ENCODE results near the gene CADM3. TPM values are rescaled to one million over a fixed set of nuclear protein-coding genes. Genes with fewer than 3 reads are reported as not detected.
A peak's percentile ranks its signal among the peaks of the same experiment; 100 is the strongest.

Gene CADM3
- total RNA-seq, 3 donors from 2014 or later (not counting 1 experiment from before 2014, with no cell fraction given): not detected

GRCh38 chr1:159190441-159190840, 19.0 kb downstream of the CADM3 start:
- H3K27ac Mint-ChIP-seq: no peak overlapping the region
- no peak for ATAC-seq
- no peaks in the 10 kb centered on the region for H3K4me1 Mint-ChIP-seq
- DNase-seq: no peak
- no peak overlapping the region for H3K4me3 Mint-ChIP-seq
- intact Hi-C loops (cut with micrococcal nuclease): no loop called here
- H3K9me3 ChIP-seq (ENCODE audit: control insufficient read depth, insufficient read depth, low read length): no peaks in the 10 kb centered on the region
- peaks cover 34 to 68% of the 10 kb centered on the region in 2 donors for H3K27me3 Mint-ChIP-seq (ENCODE audit: low read depth in 2 of 2)
- H3K4me1 ChIP-seq (ENCODE audit: control insufficient read depth, insufficient read depth, low read length): no peaks in the 10 kb centered on the region
- H3K27me3 ChIP-seq (ENCODE audit: control insufficient read depth, insufficient read depth, low read length): peaks cover 11% of the 10 kb centered on the region
- H3K36me3 Mint-ChIP-seq: no peaks in the 10 kb centered on the region
- no peaks in the 10 kb centered on the region for H3K36me3 ChIP-seq (ENCODE audit: control insufficient read depth, insufficient read depth, low read length)
- H3K9me3 Mint-ChIP-seq: no peaks in the 10 kb centered on the region
- no peak overlapping the region for H3K27ac ChIP-seq (ENCODE audit: low read length)
- TF ChIP-seq, protein P1, sequence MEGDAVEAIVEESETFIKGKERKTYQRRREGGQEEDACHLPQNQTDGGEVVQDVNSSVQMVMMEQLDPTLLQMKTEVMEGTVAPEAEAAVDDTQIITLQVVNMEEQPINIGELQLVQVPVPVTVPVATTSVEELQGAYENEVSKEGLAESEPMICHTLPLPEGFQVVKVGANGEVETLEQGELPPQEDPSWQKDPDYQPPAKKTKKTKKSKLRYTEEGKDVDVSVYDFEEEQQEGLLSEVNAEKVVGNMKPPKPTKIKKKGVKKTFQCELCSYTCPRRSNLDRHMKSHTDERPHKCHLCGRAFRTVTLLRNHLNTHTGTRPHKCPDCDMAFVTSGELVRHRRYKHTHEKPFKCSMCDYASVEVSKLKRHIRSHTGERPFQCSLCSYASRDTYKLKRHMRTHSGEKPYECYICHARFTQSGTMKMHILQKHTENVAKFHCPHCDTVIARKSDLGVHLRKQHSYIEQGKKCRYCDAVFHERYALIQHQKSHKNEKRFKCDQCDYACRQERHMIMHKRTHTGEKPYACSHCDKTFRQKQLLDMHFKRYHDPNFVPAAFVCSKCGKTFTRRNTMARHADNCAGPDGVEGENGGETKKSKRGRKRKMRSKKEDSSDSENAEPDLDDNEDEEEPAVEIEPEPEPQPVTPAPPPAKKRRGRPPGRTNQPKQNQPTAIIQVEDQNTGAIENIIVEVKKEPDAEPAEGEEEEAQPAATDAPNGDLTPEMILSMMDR (IDR thresholded peaks at IDR 0.05): no peak
- H3K4me3 ChIP-seq (ENCODE audit: low read length): no peak overlapping the region
- 87% methylated on average over 2 of the region's 2 CpGs for whole genome bisulfite sequencing (ENCODE audit: insufficient coverage)

- intact Hi-C loops (cut with micrococcal nuclease): no loop called here
Observed at GRCh38 chr1:159196543-159196942, 25.1 kb downstream of the CADM3 start.

DNA sequence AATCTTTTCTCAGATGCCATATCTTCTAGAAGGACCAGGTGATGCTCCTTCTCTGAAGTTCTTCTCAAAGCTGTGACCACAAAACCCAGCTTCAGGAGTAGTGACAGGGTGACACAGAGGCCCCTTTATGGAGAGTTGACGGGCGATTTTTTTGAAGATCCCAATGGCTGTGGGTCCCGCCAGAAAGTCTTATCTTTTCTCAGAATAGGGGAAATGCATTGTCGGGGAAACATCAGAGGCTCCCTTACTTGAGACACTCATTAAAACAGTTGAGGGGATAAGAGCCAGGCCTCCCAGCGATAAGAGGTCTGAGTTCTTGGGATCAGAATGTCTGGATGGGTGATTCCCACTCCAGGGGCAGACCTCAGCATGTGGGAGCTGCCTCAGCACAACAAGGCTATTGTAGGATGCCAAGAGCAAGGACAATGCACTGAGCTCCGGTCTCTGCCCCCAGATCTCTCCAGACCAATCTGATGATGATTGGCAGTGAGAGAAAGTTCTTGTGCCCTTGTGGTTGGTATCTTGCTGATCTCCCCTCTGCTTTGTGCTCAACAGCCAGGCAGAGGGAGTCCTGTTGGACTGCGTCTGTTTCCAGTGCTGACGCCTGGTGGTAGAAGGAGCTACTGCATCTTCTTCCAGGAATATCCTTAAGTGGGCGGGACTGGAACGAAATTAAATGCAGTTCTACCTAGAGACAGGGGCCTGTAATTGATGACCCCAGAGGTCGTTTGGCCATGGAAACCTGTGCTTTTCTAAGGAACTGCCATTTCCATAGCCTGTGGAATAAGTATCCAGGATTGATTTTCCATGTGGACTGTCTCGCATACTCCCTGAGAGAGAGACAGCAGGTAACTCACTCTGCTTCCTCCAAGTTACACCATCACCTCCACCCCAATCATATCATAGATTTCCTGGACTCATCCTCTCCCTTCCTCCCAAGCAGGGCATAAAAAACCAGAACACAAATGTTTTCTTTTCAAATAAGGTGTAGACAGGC, 26.4 kb downstream of the CADM3 start:
- H3K4me3 ChIP-seq (ENCODE audit: low read length): no peak overlapping the region
- H3K27ac ChIP-seq (ENCODE audit: low read length): no peak overlapping the region
- Mint-ChIP-seq H3K27ac (no peak overlapping the region), H3K36me3 (no peaks in the 10 kb centered on the region), H3K4me3 (no peak overlapping the region), H3K9me3 (no peaks in the 10 kb centered on the region), H3K4me1 (no peaks in the 10 kb centered on the region), H3K27me3 (ENCODE audit: low read depth in 2 of 2) (peaks cover 16 to 25% of the 10 kb centered on the region in 2 donors)
- ATAC-seq (peak in 1 of 3 donors; percentile 70), DNase-seq (peak in 1 of 2 donors; percentile 52)
- WGBS (ENCODE audit: insufficient coverage): 35% methylated on average over 12 of the region's 12 CpGs
- H3K27me3 ChIP-seq (ENCODE audit: control insufficient read depth, insufficient read depth, low read length): no peaks in the 10 kb centered on the region
- TF ChIP-seq, protein P1 (IDR thresholded peaks at IDR 0.05): peak; percentile 47
- intact Hi-C loops (cut with micrococcal nuclease): no loop called here
- H3K4me1 ChIP-seq (ENCODE audit: control insufficient read depth, insufficient read depth, low read length): peaks cover 3% of the 10 kb centered on the region
- H3K9me3 ChIP-seq (ENCODE audit: control insufficient read depth, insufficient read depth, low read length): no peaks in the 10 kb centered on the region
- H3K36me3 ChIP-seq (ENCODE audit: control insufficient read depth, insufficient read depth, low read length): no peaks in the 10 kb centered on the region

More at GRCh38 chr1:159196543-159196942, 25.1 kb downstream of the CADM3 start:
- Mint-ChIP-seq H3K9me3 (no peaks in the 10 kb centered on the region), H3K36me3 (no peaks in the 10 kb centered on the region), H3K4me3 (no peak overlapping the region), H3K27me3 (ENCODE audit: low read depth in 2 of 2) (peaks cover 16 to 24% of the 10 kb centered on the region in 2 donors), H3K4me1 (no peaks in the 10 kb centered on the region), H3K27ac (no peak overlapping the region)
- TF ChIP-seq, protein P1 (IDR thresholded peaks at IDR 0.05): no peak
- 78% methylated on average over 5 of the region's 5 CpGs for WGBS (ENCODE audit: insufficient coverage)
- Histone ChIP-seq H3K9me3 (ENCODE audit: control insufficient read depth, insufficient read depth, low read length) (no peaks in the 10 kb centered on the region), H3K4me1 (ENCODE audit: control insufficient read depth, insufficient read depth, low read length) (peaks cover 3% of the 10 kb centered on the region), H3K27ac (ENCODE audit: low read length) (no peak overlapping the region), H3K27me3 (ENCODE audit: control insufficient read depth, insufficient read depth, low read length) (no peaks in the 10 kb centered on the region), H3K4me3 (ENCODE audit: low read length) (no peak overlapping the region), H3K36me3 (ENCODE audit: control insufficient read depth, insufficient read depth, low read length) (no peaks in the 10 kb centered on the region)
- no peak for ATAC-seq
- no peak for DNase-seq
